HEK293 (cell line): ENCODE results near the gene ERAL1.

Source experiments
- CTCF ChIA-PET: fragments of 350-600 bp; formaldehyde crosslinking; extraction: SDS; loops from one replicate; lab custom pipeline; 2021; ENCODE audit warnings: antibody characterized with exemption; lab: Yijun Ruan, JAX
- POLR2A ChIA-PET: fragments of 300-600 bp; formaldehyde crosslinking; extraction: SDS; loops from one replicate; lab custom pipeline; 2020; ENCODE audit warnings: antibody characterized with exemption, inconsistent platforms; lab: Yijun Ruan, JAX
- H3K27ac ChIP-seq: fragments of 200-500 bp; sonication (Bioruptor generic); 2 replicates; pipeline ENCODE4 v1.5.1; 2014; ENCODE audit warnings: low read depth, low read length, control low read depth, inconsistent platforms; ENCODE audit errors: extremely low read depth
- H3K36me3 ChIP-seq, 2 experiments: fragments of 200-500 bp in 1 of 2; sonication (Bioruptor generic) in 1 of 2; 1 replicate in 1 of 2; 2 replicates in 1 of 2; pipeline ENCODE4 v1.5.1; 2014 to 2017; ENCODE audit warnings: inconsistent platforms in 2 of 2, low read length in 2 of 2; ENCODE audit not compliant: control insufficient read depth in 2 of 2, insufficient read depth in 1 of 2
- H3K4me1 ChIP-seq: fragments of 200-500 bp; sonication (Bioruptor generic); 2 replicates; pipeline ENCODE4 v1.5.1; 2014; ENCODE audit warnings: mild to moderate bottlenecking, low read length, inconsistent platforms; ENCODE audit not compliant: control insufficient read depth, insufficient read depth
- H3K4me3 ChIP-seq: 2 replicates; pipeline ENCODE4 v1.5.1; 2011; ENCODE audit warnings: low read depth, mild to moderate bottlenecking, control low read depth, low read length, moderate library complexity
- H3K9me3 ChIP-seq: fragments of 200-500 bp; sonication (Bioruptor generic); 2 replicates; pipeline ENCODE4 v1.5.1; 2014; ENCODE audit warnings: low read depth, low read length, inconsistent platforms; ENCODE audit not compliant: control insufficient read depth, insufficient read depth
- ELK4 ChIP-seq: IDR thresholded peaks from 2 replicates; pipeline ENCODE4 v1.6.1; 2011; ENCODE audit warnings: mild to moderate bottlenecking, low read depth, low read length, borderline replicate concordance
- HOXD13 ChIP-seq: sonication (generic); formaldehyde crosslinking; IDR thresholded peaks from 2 replicates; pipeline ENCODE4 v1.8.0; 2022; ENCODE audit warnings: missing genetic modification reagents, borderline replicate concordance
- KLF16 ChIP-seq: fragments of 450-650 bp; formaldehyde crosslinking; IDR thresholded peaks from 2 replicates; pipeline ENCODE4 v1.5.1; 2017; ENCODE audit warnings: missing biosample characterization, missing genetic modification characterization
- KLF8 ChIP-seq: fragments of 450-650 bp; formaldehyde crosslinking; IDR thresholded peaks from 2 replicates; pipeline ENCODE4 v1.5.1; 2016; ENCODE audit warnings: missing biosample characterization, missing genetic modification characterization
- MYNN ChIP-seq: fragments of 450-650 bp; formaldehyde crosslinking; IDR thresholded peaks from 2 replicates; pipeline ENCODE4 v1.5.1; 2016; ENCODE audit warnings: missing biosample characterization, missing genetic modification characterization, borderline replicate concordance
- OSR2 ChIP-seq: fragments of 450-650 bp; formaldehyde crosslinking; IDR thresholded peaks from 2 replicates; pipeline ENCODE4 v1.5.1; 2016; ENCODE audit warnings: missing biosample characterization, missing genetic modification characterization
- PATZ1 ChIP-seq: fragments of 450-650 bp; formaldehyde crosslinking; IDR thresholded peaks from 2 replicates; pipeline ENCODE4 v1.5.1; 2016; ENCODE audit warnings: missing biosample characterization, missing genetic modification characterization
- PRDM10 ChIP-seq: fragments of 450-650 bp; formaldehyde crosslinking; IDR thresholded peaks from 2 replicates; pipeline ENCODE4 v1.5.1; 2016; ENCODE audit warnings: missing biosample characterization, missing genetic modification characterization
- SCRT2 ChIP-seq: fragments of 450-650 bp; formaldehyde crosslinking; IDR thresholded peaks from 2 replicates; pipeline ENCODE4 v1.5.1; 2016; ENCODE audit warnings: missing biosample characterization, missing genetic modification characterization
- TRIM28 ChIP-seq: IDR thresholded peaks from 2 replicates; pipeline ENCODE4 v1.6.1; 2011; ENCODE audit warnings: low read length, control low read depth, borderline replicate concordance
- ZFP41 ChIP-seq: fragments of 450-650 bp; formaldehyde crosslinking; IDR thresholded peaks from 2 replicates; pipeline ENCODE4 v1.5.1; 2016; ENCODE audit warnings: missing biosample characterization, missing genetic modification characterization, borderline replicate concordance
- ZNF133 ChIP-seq: fragments of 450-650 bp; formaldehyde crosslinking; IDR thresholded peaks from 2 replicates; pipeline ENCODE4 v1.5.1; 2016; ENCODE audit warnings: missing biosample characterization, missing genetic modification characterization
- ZNF138 ChIP-seq: fragments of 450-650 bp; formaldehyde crosslinking; IDR thresholded peaks from 2 replicates; pipeline ENCODE4 v1.5.1; 2016; ENCODE audit warnings: missing biosample characterization, missing genetic modification characterization, borderline replicate concordance
- ZNF239 ChIP-seq: fragments of 450-650 bp; formaldehyde crosslinking; IDR thresholded peaks from 2 replicates; pipeline ENCODE4 v1.5.1; 2016; ENCODE audit warnings: missing biosample characterization, missing genetic modification characterization
- ZNF366 ChIP-seq: fragments of 450-650 bp; formaldehyde crosslinking; conservative IDR thresholded peaks from 2 replicates; pipeline ENCODE4 v1.5.1; 2016; ENCODE audit warnings: missing biosample characterization, missing genetic modification characterization
- ZNF488 ChIP-seq: fragments of 450-650 bp; formaldehyde crosslinking; IDR thresholded peaks from 2 replicates; pipeline ENCODE4 v1.5.1; 2016; ENCODE audit warnings: missing biosample characterization, missing genetic modification characterization
- ZNF501 ChIP-seq: fragments of 450-650 bp; formaldehyde crosslinking; IDR thresholded peaks from 2 replicates; pipeline ENCODE4 v1.5.1; 2016; ENCODE audit warnings: missing biosample characterization, missing genetic modification characterization
- ZNF529 ChIP-seq: fragments of 450-650 bp; formaldehyde crosslinking; IDR thresholded peaks from 2 replicates; pipeline ENCODE4 v1.5.1; 2017; ENCODE audit warnings: missing genetic modification characterization, missing biosample characterization; ENCODE audit not compliant: insufficient replicate concordance
- ZNF530 ChIP-seq: fragments of 450-650 bp; formaldehyde crosslinking; IDR thresholded peaks from 2 replicates; pipeline ENCODE4 v1.5.1; 2016; ENCODE audit warnings: low read depth, missing biosample characterization, missing genetic modification characterization
- ZNF747 ChIP-seq: fragments of 450-650 bp; formaldehyde crosslinking; IDR thresholded peaks from 2 replicates; pipeline ENCODE4 v1.5.1; 2016; ENCODE audit warnings: missing biosample characterization, missing genetic modification characterization
- ZNF837 ChIP-seq: fragments of 450-650 bp; formaldehyde crosslinking; IDR thresholded peaks from 2 replicates; pipeline ENCODE4 v1.5.1; 2016; ENCODE audit warnings: missing biosample characterization, missing genetic modification characterization
- ZNF843 ChIP-seq: fragments of 450-650 bp; formaldehyde crosslinking; IDR thresholded peaks from 2 replicates; pipeline ENCODE4 v1.5.1; 2016; ENCODE audit warnings: missing biosample characterization, missing genetic modification characterization

ERAL1 gene

GRCh38 chr17:28807925-28808634 lies 46.7 kb upstream of the ERAL1 start (continued):
- no peak for TF ChIP-seq ELK4
- TF ChIP-seq ZNF529 (tag by site-specific recombination): no peak
- TF ChIP-seq, all 188 proteins: peak for 44

- Histone ChIP-seq H3K4me3 (no peak overlapping the region), H3K4me1 (peaks cover 22% of the 10 kb centered on the region), H3K9me3 (no peaks in the 10 kb centered on the region), H3K27ac (no peak overlapping the region), H3K36me3 (peaks cover 2 to 9% of the 10 kb centered on the region in 2 experiments; a peak in 2 of 3 replicates)
- ChIA-PET CTCF (interaction anchor here (0.5 to 4.9 kb wide), 11 partner anchors 8 to 143 kb away, joined by 3 to 68 read pairs (median 5); partner anchors contain the start of gene RPL23A), POLR2A (interaction anchor here (0.6 to 2.6 kb wide), 5 partner anchors 8 to 91 kb away, joined by 3 to 8 read pairs (median 4); partner anchors contain the start of genes FAM222B, RPL23A and TLCD1)
- no peak for TF ChIP-seq KLF8
- no peak for TF ChIP-seq MYNN
- no peak for TF ChIP-seq HOXD13 (CRISPR knock-in tag)
- no peak for TF ChIP-seq ZFP41 (tag by site-specific recombination)
- no peak for TF ChIP-seq ZNF138 (tag by site-specific recombination)
- no peak for TF ChIP-seq ZNF843
- TF ChIP-seq SCRT2 (tag by site-specific recombination): no peak
- no peak for TF ChIP-seq ZNF837 (tag by site-specific recombination)
- TF ChIP-seq OSR2 (tag by site-specific recombination): no peak
- no peak for TF ChIP-seq TRIM28
- no peak for TF ChIP-seq ZNF530 (tag by site-specific recombination)
- TF ChIP-seq ZNF747 (tag by site-specific recombination): no peak
- no peak for TF ChIP-seq ZNF133 (tag by site-specific recombination)
- no peak for TF ChIP-seq ZNF366
- no peak for TF ChIP-seq KLF16 (tag by site-specific recombination)
- TF ChIP-seq PATZ1 (tag by site-specific recombination): no peak
- no peak for TF ChIP-seq ZNF501
- TF ChIP-seq ZNF488: no peak
- TF ChIP-seq ZNF239 (tag by site-specific recombination): no peak
- TF ChIP-seq PRDM10 (tag by site-specific recombination): no peak
Observed at GRCh38 chr17:28810437-28810836, 44.4 kb upstream of the ERAL1 start.
